ENCODE measurements around the gene PCSK2. TPM values are rescaled to one million over a fixed set of nuclear protein-coding genes. Genes with fewer than 3 reads are reported as not detected.

PCSK2 gene
- total RNA-seq, 1 donor = not detected

GRCh38 chr20:17488916-17489600 lies 262.2 kb downstream of the PCSK2 start:
- no peak for DNase-seq (ENCODE audit: insufficient read length, low spot score, missing footprints)
- Histone ChIP-seq H3K4me3 (ENCODE audit: insufficient read depth, low read length) (no peak overlapping the region), H3K27ac (ENCODE audit: low read depth, low read length) (no peak overlapping the region), H3K9me3 (ENCODE audit: low read depth, low read length) (no peaks in the 10 kb centered on the region), H4K20me1 (ENCODE audit: insufficient read depth, low read length) (no peaks in the 10 kb centered on the region), H2AFZ (ENCODE audit: low read length) (no peak overlapping the region), H3K27me3 (ENCODE audit: insufficient read depth, low read length) (peaks cover 11% of the 10 kb centered on the region), H3K4me1 (ENCODE audit: insufficient read depth, low read length) (no peaks in the 10 kb centered on the region), H3K79me2 (ENCODE audit: insufficient read depth, low read length) (no peaks in the 10 kb centered on the region), H3K4me2 (ENCODE audit: insufficient read depth, low read length) (no peak overlapping the region), H3K36me3 (ENCODE audit: insufficient read depth, low read length) (no peaks in the 10 kb centered on the region)
- no peak for TF ChIP-seq CTCF (IDR thresholded peaks at IDR 0.05; ENCODE audit: extremely low read depth, low read depth, low read length)

GRCh38 chr20:17490501-17490900 lies 263.7 kb downstream of the PCSK2 start:
- no peaks in the 10 kb centered on the region for H3K4me1 ChIP-seq (ENCODE audit: insufficient read depth, low read length)
- H4K20me1 ChIP-seq (ENCODE audit: insufficient read depth, low read length) = no peaks in the 10 kb centered on the region
- TF ChIP-seq CTCF (IDR thresholded peaks at IDR 0.05; ENCODE audit: extremely low read depth, low read depth, low read length) = no peak
- DNase-seq (ENCODE audit: insufficient read length, low spot score, missing footprints) = no peak
- H3K79me2 ChIP-seq (ENCODE audit: insufficient read depth, low read length) = no peaks in the 10 kb centered on the region
- no peak overlapping the region for H3K4me2 ChIP-seq (ENCODE audit: insufficient read depth, low read length)
- H2AFZ ChIP-seq (ENCODE audit: low read length) = no peak overlapping the region
- no peaks in the 10 kb centered on the region for H3K9me3 ChIP-seq (ENCODE audit: low read depth, low read length)
- no peak overlapping the region for H3K4me3 ChIP-seq (ENCODE audit: insufficient read depth, low read length)
- no peaks in the 10 kb centered on the region for H3K36me3 ChIP-seq (ENCODE audit: insufficient read depth, low read length)
- H3K27me3 ChIP-seq (ENCODE audit: insufficient read depth, low read length) = peaks cover 11% of the 10 kb centered on the region
- no peak overlapping the region for H3K27ac ChIP-seq (ENCODE audit: low read depth, low read length)

- no peaks in the 10 kb centered on the region for H3K4me1 ChIP-seq (ENCODE audit: insufficient read depth, low read length)
- no peak overlapping the region for H3K4me2 ChIP-seq (ENCODE audit: insufficient read depth, low read length)
- no peaks in the 10 kb centered on the region for H3K79me2 ChIP-seq (ENCODE audit: insufficient read depth, low read length)
- no peak overlapping the region for H3K4me3 ChIP-seq (ENCODE audit: insufficient read depth, low read length)
- H3K27me3 ChIP-seq (ENCODE audit: insufficient read depth, low read length) = peaks cover 9% of the 10 kb centered on the region
- TF ChIP-seq CTCF (IDR thresholded peaks at IDR 0.05; ENCODE audit: extremely low read depth, low read depth, low read length) = no peak
- no peak overlapping the region for H3K27ac ChIP-seq (ENCODE audit: low read depth, low read length)
- H4K20me1 ChIP-seq (ENCODE audit: insufficient read depth, low read length) = no peaks in the 10 kb centered on the region
- no peaks in the 10 kb centered on the region for H3K9me3 ChIP-seq (ENCODE audit: low read depth, low read length)
- DNase-seq (ENCODE audit: insufficient read length, low spot score, missing footprints) = no peak
- H2AFZ ChIP-seq (ENCODE audit: low read length) = no peak overlapping the region
- no peaks in the 10 kb centered on the region for H3K36me3 ChIP-seq (ENCODE audit: insufficient read depth, low read length)
Observed at GRCh38 chr20:17491041-17491440, 264.2 kb downstream of the PCSK2 start.

- H3K79me2 ChIP-seq (ENCODE audit: insufficient read depth, low read length) = no peaks in the 10 kb centered on the region
- no peaks in the 10 kb centered on the region for H4K20me1 ChIP-seq (ENCODE audit: insufficient read depth, low read length)
- no peak overlapping the region for H2AFZ ChIP-seq (ENCODE audit: low read length)
- DNase-seq (ENCODE audit: insufficient read length, low spot score, missing footprints) = no peak
- no peaks in the 10 kb centered on the region for H3K36me3 ChIP-seq (ENCODE audit: insufficient read depth, low read length)
- no peak overlapping the region for H3K27ac ChIP-seq (ENCODE audit: low read depth, low read length)
- H3K9me3 ChIP-seq (ENCODE audit: low read depth, low read length) = no peaks in the 10 kb centered on the region
- H3K27me3 ChIP-seq (ENCODE audit: insufficient read depth, low read length) = peaks cover 5% of the 10 kb centered on the region
- H3K4me1 ChIP-seq (ENCODE audit: insufficient read depth, low read length) = no peaks in the 10 kb centered on the region
- H3K4me3 ChIP-seq (ENCODE audit: insufficient read depth, low read length) = no peak overlapping the region
- H3K4me2 ChIP-seq (ENCODE audit: insufficient read depth, low read length) = no peak overlapping the region
- TF ChIP-seq CTCF (IDR thresholded peaks at IDR 0.05; ENCODE audit: extremely low read depth, low read depth, low read length) = no peak
Observed at GRCh38 chr20:17491488-17491887, 264.6 kb downstream of the PCSK2 start.

Measured in osteoblast (primary cell).